Inferior parietal cortex (tissue), 1 donor: ENCODE results near the gene ZDBF2.
"Not testable (repeated sequence)": the region's sequence is repeated elsewhere in the genome, so short reads cannot be mapped to it uniquely, and the experiment has no call there.

Experiments
- DNase-seq: peaks from one replicate; pipeline ENCODE4 v3.0.0-alpha.2; 2016; ENCODE audit errors: extremely low spot score

Gene ZDBF2

GRCh38 chr2:206274434-206275311, at the start of gene ZDBF2:
Gene ZDBF2, plus strand, starts transcription at chr2:206274663. Its CDS starts 7,187 bp downstream, at chr2:206281850.
- DNase-seq, result peak; percentile 13

- DNase-seq, result no peak
These were observed 48.8 kb upstream of the ZDBF2 start for GRCh38 chr2:206225435-206226232.

- DNase-seq, result not testable (repeated sequence)
These were observed 45.8 kb upstream of the ZDBF2 start for GRCh38 chr2:206228636-206229035.

GRCh38 chr2:206229642-206230041, 44.8 kb upstream of the ZDBF2 start:
- no peak for DNase-seq

- DNase-seq, result no peak
These were observed 44.3 kb upstream of the ZDBF2 start for GRCh38 chr2:206230060-206230762.

- no peak for DNase-seq
These were observed 42.7 kb upstream of the ZDBF2 start for GRCh38 chr2:206231669-206232286.

GRCh38 chr2:206232287-206233035, 42.0 kb upstream of the ZDBF2 start:
- DNase-seq, result peak; percentile 27

- DNase-seq, result no peak
These were observed 35.3 kb upstream of the ZDBF2 start for GRCh38 chr2:206239157-206239556.

- no peak for DNase-seq
These were observed 34.1 kb upstream of the ZDBF2 start for GRCh38 chr2:206240327-206240726.

GRCh38 chr2:206241736-206242135, 32.7 kb upstream of the ZDBF2 start:
- DNase-seq, result no peak

GRCh38 chr2:206245265-206245672, 29.2 kb upstream of the ZDBF2 start:
- no peak for DNase-seq

GRCh38 chr2:206250041-206250897, 24.2 kb upstream of the ZDBF2 start:
- DNase-seq, result no peak

GRCh38 chr2:206253125-206253776, 21.2 kb upstream of the ZDBF2 start:
- no peak for DNase-seq

- DNase-seq, result no peak
These were observed 20.7 kb upstream of the ZDBF2 start for GRCh38 chr2:206253777-206254166.

- DNase-seq, result no peak
These were observed 19.5 kb upstream of the ZDBF2 start for GRCh38 chr2:206255003-206255402.

- DNase-seq, result no peak
These were observed 17.7 kb upstream of the ZDBF2 start for GRCh38 chr2:206256706-206257205.

GRCh38 chr2:206257350-206257749, 17.1 kb upstream of the ZDBF2 start:
- DNase-seq, result no peak

- DNase-seq, result no peak
These were observed 16.6 kb upstream of the ZDBF2 start for GRCh38 chr2:206257861-206258260.

GRCh38 chr2:206258615-206259014, 15.8 kb upstream of the ZDBF2 start:
- DNase-seq, result not testable (repeated sequence)
